Adrenal gland (tissue), 5 donors: ENCODE results near the gene ARHGAP27.

Experiments used
- CTCF ChIP-seq, 6 experiments: fragments of 450-650 bp in 4 of 6; fragments of 200-600 bp in 2 of 6; sonication (generic) in 1 of 6; IDR thresholded peaks; 1 replicate in 5 of 6; 2 replicates in 1 of 6; pipeline versions ENCODE4 v1.5.1 to v1.8.0; 2016 to 2021; ENCODE audit warnings: antibody characterized with exemption in 6 of 6, mild to moderate bottlenecking in 2 of 6, moderate library complexity in 1 of 6
- POLR2A ChIP-seq, 2 donors: fragments of 450-650 bp; IDR thresholded peaks; one replicate each; pipeline ENCODE4 v1.6.1; 2017; ENCODE audit warnings: antibody characterized with exemption in 2 of 2, mild to moderate bottlenecking in 2 of 2, moderate library complexity in 1 of 2
- donor health status: DM: no; HTN: no; CAD: no.

- TF ChIP-seq CTCF (IDR thresholded peaks at IDR 0.05) (no peak), POLR2A (IDR thresholded peaks at IDR 0.05) (no peak)
These were observed 477 bp upstream of the ARHGAP27 start for GRCh38 chr17:45433159-45433535.
